MM.1S (cell line): ENCODE results near the gene NEK5.

ENCODE experiments used
- EZH2 ChIP-seq: fragments of 300-600 bp; sonication (generic); optimal IDR thresholded peaks from 2 replicates; pipeline ENCODE3; 2017; ENCODE audit warnings: low read depth, mild to moderate bottlenecking, antibody characterized with exemption, low read length, mixed read lengths
- EZH2phosphoT487 ChIP-seq: fragments of 300-600 bp; sonication (generic); IDR thresholded peaks from 2 replicates; pipeline ENCODE4 v1.6.1; 2018; ENCODE audit warnings: antibody characterized with exemption, low read length
- TF ChIP-seq, protein P1 (sequence below): fragments of 300-600 bp; sonication (generic); IDR thresholded peaks from 2 replicates; pipeline ENCODE4 v1.5.1; 2016; ENCODE audit warnings: antibody characterized with exemption, low read length, mixed read lengths

DNA sequence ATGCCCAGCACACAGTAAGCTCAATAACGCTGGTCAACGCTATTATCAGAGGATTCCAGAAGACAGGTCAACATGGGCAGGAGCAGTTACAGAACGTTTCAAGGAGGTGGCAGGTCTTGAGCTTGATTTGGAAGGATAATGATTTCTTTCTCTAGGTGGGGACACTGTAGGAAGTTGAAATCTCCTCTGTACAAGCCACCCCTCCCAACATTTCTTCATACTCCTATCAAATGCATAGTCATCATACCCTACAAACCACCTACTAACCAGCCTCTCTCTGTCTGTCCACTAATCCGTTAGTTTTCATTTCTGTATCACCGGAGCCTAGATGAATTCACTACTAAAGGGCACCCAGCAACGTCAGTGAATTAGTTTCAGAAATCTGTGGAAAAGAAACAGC, 118.9 kb downstream of the NEK5 start:
- TF ChIP-seq, protein P1, sequence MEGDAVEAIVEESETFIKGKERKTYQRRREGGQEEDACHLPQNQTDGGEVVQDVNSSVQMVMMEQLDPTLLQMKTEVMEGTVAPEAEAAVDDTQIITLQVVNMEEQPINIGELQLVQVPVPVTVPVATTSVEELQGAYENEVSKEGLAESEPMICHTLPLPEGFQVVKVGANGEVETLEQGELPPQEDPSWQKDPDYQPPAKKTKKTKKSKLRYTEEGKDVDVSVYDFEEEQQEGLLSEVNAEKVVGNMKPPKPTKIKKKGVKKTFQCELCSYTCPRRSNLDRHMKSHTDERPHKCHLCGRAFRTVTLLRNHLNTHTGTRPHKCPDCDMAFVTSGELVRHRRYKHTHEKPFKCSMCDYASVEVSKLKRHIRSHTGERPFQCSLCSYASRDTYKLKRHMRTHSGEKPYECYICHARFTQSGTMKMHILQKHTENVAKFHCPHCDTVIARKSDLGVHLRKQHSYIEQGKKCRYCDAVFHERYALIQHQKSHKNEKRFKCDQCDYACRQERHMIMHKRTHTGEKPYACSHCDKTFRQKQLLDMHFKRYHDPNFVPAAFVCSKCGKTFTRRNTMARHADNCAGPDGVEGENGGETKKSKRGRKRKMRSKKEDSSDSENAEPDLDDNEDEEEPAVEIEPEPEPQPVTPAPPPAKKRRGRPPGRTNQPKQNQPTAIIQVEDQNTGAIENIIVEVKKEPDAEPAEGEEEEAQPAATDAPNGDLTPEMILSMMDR: no peak
- TF ChIP-seq EZH2phosphoT487 (no peak), EZH2 (no peak)
